ENCODE measurements around the gene THBD. TPM values are rescaled to one million over a fixed set of nuclear protein-coding genes. Genes with fewer than 3 reads are reported as not detected.
A peak's percentile ranks its signal among the peaks of the same experiment; 100 is the strongest.

THBD gene
- total RNA-seq, 2 experiments from 2014 or later: not detected

- no peak for DNase-seq
- H3K27me3 Mint-ChIP-seq: peaks cover 34% of the 10 kb centered on the region
- H3K4me1 Mint-ChIP-seq (ENCODE audit: low read depth): no peaks in the 10 kb centered on the region
- no peak overlapping the region for H3K27ac Mint-ChIP-seq
- CTCF ChIA-PET: interaction anchor here (0.9 to 1.4 kb wide), 3 partner anchors 11 to 185 kb away, joined by 3 to 5 read pairs (median 5); no protein-coding TSS in a partner anchor
- no peaks in the 10 kb centered on the region for H3K36me3 Mint-ChIP-seq
- POLR2A ChIA-PET: no interaction called here
- H3K9me3 Mint-ChIP-seq: no peaks in the 10 kb centered on the region
- intact Hi-C loops (cut with micrococcal nuclease): no loop called here
- no peak overlapping the region for H3K4me3 Mint-ChIP-seq
Measured at GRCh38 chr20:23050076-23050838, 785 bp upstream of the THBD start.

GRCh38 chr20:23048283-23049200, 930 bp downstream of the THBD start:
- POLR2A ChIA-PET: no interaction called here
- CTCF ChIA-PET: no interaction called here
- H3K4me3 Mint-ChIP-seq: no peak overlapping the region
- no peaks in the 10 kb centered on the region for H3K4me1 Mint-ChIP-seq (ENCODE audit: low read depth)
- no peaks in the 10 kb centered on the region for H3K36me3 Mint-ChIP-seq
- DNase-seq: peak; percentile 37
- intact Hi-C loops (cut with micrococcal nuclease): loop anchor here (5.0 to 10.0 kb wide), 2 partner anchors 189 to 354 kb away; no protein-coding TSS in a partner anchor
- H3K27ac Mint-ChIP-seq: no peak overlapping the region
- H3K9me3 Mint-ChIP-seq: no peaks in the 10 kb centered on the region
- peaks cover 39% of the 10 kb centered on the region for H3K27me3 Mint-ChIP-seq

- POLR2A ChIA-PET: no interaction called here
- peak; percentile 18 for DNase-seq
- CTCF ChIA-PET: interaction anchor here (1.4 kb wide), 1 partner anchor 187 kb away, joined by 3 read pairs; no protein-coding TSS in a partner anchor
- no peaks in the 10 kb centered on the region for H3K36me3 Mint-ChIP-seq
- H3K9me3 Mint-ChIP-seq: no peaks in the 10 kb centered on the region
- intact Hi-C loops (cut with micrococcal nuclease): loop anchor here (5.0 to 10.0 kb wide), 2 partner anchors 190 to 353 kb away; no protein-coding TSS in a partner anchor
- no peak overlapping the region for H3K27ac Mint-ChIP-seq
- H3K4me3 Mint-ChIP-seq: no peak overlapping the region
- peaks cover 35% of the 10 kb centered on the region for H3K27me3 Mint-ChIP-seq
- no peaks in the 10 kb centered on the region for H3K4me1 Mint-ChIP-seq (ENCODE audit: low read depth)
Measured at GRCh38 chr20:23047738-23048214, 1.7 kb downstream of the THBD start.

- no peak for DNase-seq
- H3K27ac Mint-ChIP-seq: no peak overlapping the region
- H3K4me3 Mint-ChIP-seq: no peak overlapping the region
- H3K9me3 Mint-ChIP-seq: no peaks in the 10 kb centered on the region
- H3K27me3 Mint-ChIP-seq: peaks cover 29% of the 10 kb centered on the region
- H3K36me3 Mint-ChIP-seq: no peaks in the 10 kb centered on the region
- ChIA-PET CTCF (interaction anchor here (1.4 kb wide), 1 partner anchor 188 kb away, joined by 3 read pairs; no protein-coding TSS in a partner anchor), POLR2A (no interaction called here)
- intact Hi-C loops (cut with micrococcal nuclease): loop anchor here (5.0 to 10.0 kb wide), 2 partner anchors 190 to 352 kb away; no protein-coding TSS in a partner anchor
- H3K4me1 Mint-ChIP-seq (ENCODE audit: low read depth): no peaks in the 10 kb centered on the region
Measured at GRCh38 chr20:23047001-23047737, 2.3 kb downstream of the THBD start.

- Mint-ChIP-seq H3K27me3 (peaks cover 27% of the 10 kb centered on the region), H3K4me3 (no peak overlapping the region), H3K4me1 (ENCODE audit: low read depth) (no peaks in the 10 kb centered on the region), H3K27ac (no peak overlapping the region), H3K9me3 (no peaks in the 10 kb centered on the region), H3K36me3 (no peaks in the 10 kb centered on the region)
- intact Hi-C loops (cut with micrococcal nuclease): loop anchor here (5.0 to 10.0 kb wide), 2 partner anchors 191 to 352 kb away; no protein-coding TSS in a partner anchor
- POLR2A ChIA-PET: no interaction called here
- CTCF ChIA-PET: interaction anchor here (1.4 kb wide), 1 partner anchor 189 kb away, joined by 3 read pairs; no protein-coding TSS in a partner anchor
- DNase-seq: no peak
Measured at GRCh38 chr20:23046431-23046830, 3.0 kb downstream of the THBD start.

GRCh38 chr20:23043376-23043775, 6.1 kb downstream of the THBD start:
- POLR2A ChIA-PET: no interaction called here
- CTCF ChIA-PET: interaction anchor here (0.8 to 1.5 kb wide), 6 partner anchors 37 to 351 kb away, joined by 3 to 4 read pairs (median 3); no protein-coding TSS in a partner anchor
- intact Hi-C loops (cut with micrococcal nuclease): loop anchor here (10.0 kb wide), 1 partner anchor 349 kb away; no protein-coding TSS in a partner anchor
- Mint-ChIP-seq H3K4me3 (no peak overlapping the region), H3K4me1 (ENCODE audit: low read depth) (no peaks in the 10 kb centered on the region), H3K27me3 (peaks cover 25% of the 10 kb centered on the region), H3K36me3 (no peaks in the 10 kb centered on the region), H3K27ac (no peak overlapping the region), H3K9me3 (no peaks in the 10 kb centered on the region)
- DNase-seq: peak; percentile 12

- no peak for DNase-seq
- no peaks in the 10 kb centered on the region for H3K4me1 Mint-ChIP-seq (ENCODE audit: low read depth)
- H3K9me3 Mint-ChIP-seq: no peaks in the 10 kb centered on the region
- H3K27ac Mint-ChIP-seq: no peak overlapping the region
- no peak overlapping the region for H3K4me3 Mint-ChIP-seq
- H3K27me3 Mint-ChIP-seq: peaks cover 19% of the 10 kb centered on the region
- H3K36me3 Mint-ChIP-seq: no peaks in the 10 kb centered on the region
- CTCF ChIA-PET: interaction anchor here (0.6 to 1.5 kb wide), 3 partner anchors 160 to 204 kb away, joined by 4 read pairs; no protein-coding TSS in a partner anchor
- intact Hi-C loops (cut with micrococcal nuclease): loop anchor here (10.0 kb wide), 1 partner anchor 347 kb away; no protein-coding TSS in a partner anchor
- POLR2A ChIA-PET: no interaction called here
Measured at GRCh38 chr20:23042270-23042669, 7.2 kb downstream of the THBD start.

- Mint-ChIP-seq H3K27ac (no peak overlapping the region), H3K27me3 (peaks cover 20% of the 10 kb centered on the region), H3K4me3 (no peak overlapping the region), H3K36me3 (no peaks in the 10 kb centered on the region), H3K9me3 (no peaks in the 10 kb centered on the region), H3K4me1 (ENCODE audit: low read depth) (no peaks in the 10 kb centered on the region)
- CTCF ChIA-PET: interaction anchor here (1.2 kb wide), 1 partner anchor 11 kb away, joined by 3 read pairs; no protein-coding TSS in a partner anchor
- intact Hi-C loops (cut with micrococcal nuclease): loop anchor here (10.0 kb wide), 1 partner anchor 345 kb away; no protein-coding TSS in a partner anchor
- POLR2A ChIA-PET: no interaction called here
- no peak for DNase-seq
Measured at GRCh38 chr20:23039885-23040508, 9.5 kb downstream of the THBD start.

GRCh38 chr20:23039136-23039875, 10.2 kb downstream of the THBD start:
- CTCF ChIA-PET: interaction anchor here (1.2 kb wide), 1 partner anchor 11 kb away, joined by 3 read pairs; no protein-coding TSS in a partner anchor

GRCh38 chr20:23037017-23037481, 12.4 kb downstream of the THBD start:
- CTCF ChIA-PET: no interaction called here
- intact Hi-C loops (cut with micrococcal nuclease): no loop called here
- no peak overlapping the region for H3K27ac Mint-ChIP-seq

More at GRCh38 chr20:23039136-23039875, 10.2 kb downstream of the THBD start:
- no peaks in the 10 kb centered on the region for H3K4me1 Mint-ChIP-seq (ENCODE audit: low read depth)
- intact Hi-C loops (cut with micrococcal nuclease): no loop called here
- POLR2A ChIA-PET: no interaction called here
- no peak for DNase-seq
- H3K27me3 Mint-ChIP-seq: peaks cover 20% of the 10 kb centered on the region
- H3K4me3 Mint-ChIP-seq: no peak overlapping the region
- no peak overlapping the region for H3K27ac Mint-ChIP-seq
- no peaks in the 10 kb centered on the region for H3K9me3 Mint-ChIP-seq
- H3K36me3 Mint-ChIP-seq: no peaks in the 10 kb centered on the region

More at GRCh38 chr20:23037017-23037481, 12.4 kb downstream of the THBD start:
- Mint-ChIP-seq H3K4me3 (no peak overlapping the region), H3K9me3 (no peaks in the 10 kb centered on the region), H3K27me3 (peaks cover 19% of the 10 kb centered on the region), H3K36me3 (no peaks in the 10 kb centered on the region), H3K4me1 (ENCODE audit: low read depth) (no peaks in the 10 kb centered on the region)
- no peak for DNase-seq
- POLR2A ChIA-PET: no interaction called here

All from activated CD4-positive, alpha-beta memory T cell treated with anti-CD3 and anti-CD28 coated beads for 36 hours (primary cell).